Femur (tissue), 1 donor: Measurements from ENCODE around the gene NEGR1.

ENCODE experiments used
- DNase-seq: peaks from one replicate; pipeline ENCODE4 v3.0.0-alpha.2; 2017

Gene NEGR1

DNA sequence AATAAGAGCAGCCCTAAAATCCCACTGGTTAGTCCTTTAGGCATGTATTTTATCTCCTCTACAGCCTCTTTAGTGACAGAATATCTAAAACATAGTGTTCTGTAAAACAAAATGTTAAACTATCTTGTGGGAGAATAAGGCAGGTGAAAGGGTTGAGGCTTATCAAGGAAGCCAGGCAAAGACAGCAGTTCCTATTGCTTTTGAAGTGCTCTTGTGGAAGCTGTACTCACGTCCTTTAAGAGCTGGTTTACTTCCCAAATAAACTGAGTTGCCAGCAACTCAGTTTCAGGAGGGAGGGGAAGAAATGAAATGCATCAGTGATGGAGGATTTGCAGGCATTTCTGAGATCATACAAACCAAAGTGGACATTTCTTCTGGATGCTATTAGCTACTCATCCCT, 671.9 kb downstream of the NEGR1 start:
- no peak for DNase-seq

DNA sequence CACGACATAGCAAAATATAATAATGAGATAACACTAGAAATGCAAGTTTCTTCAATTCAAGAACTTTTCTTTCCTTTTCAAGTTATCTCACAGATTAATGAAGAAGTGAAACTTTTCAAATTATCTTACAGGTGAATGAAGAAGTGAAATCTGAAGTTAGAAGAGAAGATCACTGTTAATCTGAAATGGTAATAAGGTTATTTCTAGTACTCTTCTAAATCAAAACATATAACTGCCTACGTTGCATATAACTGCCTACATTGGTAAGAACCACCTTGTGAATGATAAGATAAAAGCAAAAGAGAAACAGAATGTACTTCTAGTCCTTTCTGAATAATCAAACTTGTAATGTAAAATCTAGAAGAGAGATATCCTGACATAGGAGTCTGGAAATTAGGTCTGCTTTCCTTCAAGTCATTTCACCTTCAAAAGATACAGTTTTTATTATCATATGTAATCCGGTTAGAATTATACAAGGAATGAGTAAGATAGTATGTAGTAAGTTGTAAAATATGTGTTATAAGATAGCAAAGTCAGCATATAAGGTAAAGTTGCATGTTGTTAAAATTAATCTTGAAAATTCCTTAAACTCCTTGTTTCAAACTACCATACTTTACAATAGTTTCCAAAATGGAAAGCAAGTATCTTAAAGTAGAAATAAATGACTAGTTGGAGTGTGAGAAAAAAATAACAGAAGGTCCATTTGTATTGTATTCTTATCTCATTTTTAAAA, 679.1 kb downstream of the NEGR1 start:
- no peak for DNase-seq

DNA sequence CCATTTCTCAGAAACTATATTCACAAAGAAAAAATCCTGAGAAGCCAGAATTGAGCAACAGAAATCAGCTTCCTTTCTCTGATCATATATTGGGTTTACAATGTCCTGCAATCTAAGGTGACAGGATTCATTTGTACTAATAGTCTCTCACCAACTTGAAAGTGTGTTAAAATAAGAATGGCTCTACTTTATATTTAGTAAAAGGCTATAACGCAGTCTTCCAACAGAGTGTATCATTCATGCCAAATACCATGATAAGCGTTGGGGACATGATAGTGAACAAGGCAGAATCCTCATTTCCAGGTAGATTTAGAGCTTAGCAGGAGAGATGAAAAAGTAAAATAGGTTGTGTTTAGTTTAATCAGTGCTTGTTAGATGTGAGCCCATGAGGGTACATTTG, 682.3 kb downstream of the NEGR1 start:
- DNase-seq, result no peak

DNA sequence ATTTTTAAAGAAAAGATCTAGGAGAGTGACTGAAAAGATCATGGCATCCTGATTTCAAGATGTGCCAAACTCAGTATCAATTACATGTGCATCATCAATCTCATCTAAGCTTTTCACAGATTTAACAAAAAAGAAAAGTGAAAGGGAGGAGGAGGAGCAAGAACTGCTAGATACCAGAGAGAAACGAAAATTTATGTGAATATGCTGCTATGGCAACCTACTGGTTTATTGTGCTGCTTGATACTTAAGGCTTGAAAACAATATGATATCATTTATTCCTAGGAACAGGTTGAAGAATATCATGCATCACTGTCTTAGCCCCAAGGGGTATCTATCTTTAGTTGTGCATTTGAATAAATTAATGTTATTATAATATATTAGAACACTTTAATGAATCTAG, 683.0 kb downstream of the NEGR1 start:
- no peak for DNase-seq

DNA sequence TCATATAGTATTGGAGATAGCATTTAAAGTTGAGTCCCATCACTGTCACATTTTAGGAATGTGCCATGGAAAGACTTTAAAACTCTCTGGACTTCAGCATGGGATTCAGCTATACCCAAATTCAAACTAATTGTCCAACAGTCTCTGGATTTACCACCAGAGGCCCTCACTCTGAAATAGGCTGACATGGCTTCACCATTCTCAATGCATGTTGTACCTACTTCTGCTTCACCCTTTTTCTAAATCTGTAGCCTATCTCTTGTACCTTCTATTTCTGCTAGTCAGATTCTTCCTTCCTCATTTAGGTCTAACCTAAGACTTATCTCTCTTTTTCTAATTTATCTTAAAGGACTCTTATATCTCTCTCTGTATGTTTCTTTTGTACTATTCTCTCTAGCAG, 688.8 kb downstream of the NEGR1 start:
- no peak for DNase-seq

DNA sequence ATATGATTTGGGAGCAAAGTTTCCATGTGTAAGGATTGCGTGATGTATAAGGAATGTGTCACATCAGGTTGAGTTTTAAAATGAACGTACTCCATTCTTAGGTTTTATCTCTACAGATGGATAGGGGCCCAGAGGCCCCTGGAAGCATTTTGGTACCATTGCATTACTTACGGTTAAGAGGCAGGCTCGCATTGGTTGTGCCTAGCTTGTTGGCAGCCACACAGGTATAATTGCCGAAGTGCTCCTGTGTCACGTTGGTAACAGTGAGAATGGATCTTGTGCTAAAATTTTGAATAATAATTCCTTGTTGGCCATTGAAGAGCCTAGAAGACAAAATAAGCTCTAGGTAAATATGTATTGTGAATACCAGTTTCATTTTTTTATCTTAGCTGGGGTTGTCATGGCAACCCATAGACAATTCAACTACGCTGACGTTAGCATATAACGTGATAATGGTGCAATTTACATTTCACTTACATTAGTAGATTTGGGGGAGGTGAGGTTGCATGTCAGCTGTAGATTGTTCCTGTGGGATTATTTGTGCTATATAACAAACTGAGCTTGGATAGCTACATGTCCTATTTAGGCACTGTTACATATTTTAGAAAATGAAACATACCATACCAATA, 689.6 kb downstream of the NEGR1 start:
- DNase-seq, result no peak

DNA sequence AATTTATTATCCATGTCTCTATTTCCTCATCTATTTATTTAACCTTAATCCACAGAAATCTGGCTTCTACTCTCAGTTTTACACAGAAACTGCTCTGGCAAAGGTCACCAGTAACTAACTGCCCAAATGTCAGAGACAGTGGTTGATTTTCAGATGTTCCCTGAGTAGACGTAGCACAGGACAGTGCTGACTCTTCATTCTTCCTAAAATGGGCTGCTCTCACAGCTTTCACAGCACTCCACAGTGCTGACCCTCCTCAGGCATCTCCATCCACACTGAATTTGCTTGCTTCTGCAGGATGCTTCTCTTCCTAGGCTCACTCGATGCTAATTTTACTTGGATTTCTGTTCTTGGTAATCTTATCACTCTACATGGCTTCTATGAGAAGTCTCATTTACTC, 693.3 kb downstream of the NEGR1 start:
- DNase-seq, result no peak

DNA sequence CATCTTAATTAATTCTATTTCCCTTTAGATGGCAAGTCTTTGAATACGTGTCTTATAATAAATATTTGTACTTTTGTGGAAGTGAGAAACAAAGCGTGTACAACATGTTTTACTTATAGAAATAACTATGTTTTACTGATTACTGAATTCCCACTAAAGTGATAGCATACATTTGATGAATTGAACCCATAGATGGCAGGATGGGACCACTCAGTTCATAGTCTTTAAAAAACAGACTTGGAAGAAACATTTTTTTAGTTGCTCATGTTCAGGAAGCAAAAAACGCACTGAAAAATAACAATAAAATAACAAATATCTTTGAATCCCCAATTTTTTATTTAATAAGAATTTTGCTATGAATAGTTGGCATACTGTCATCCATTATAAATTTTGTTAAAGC, 694.4 kb downstream of the NEGR1 start:
- DNase-seq, result no peak

DNA sequence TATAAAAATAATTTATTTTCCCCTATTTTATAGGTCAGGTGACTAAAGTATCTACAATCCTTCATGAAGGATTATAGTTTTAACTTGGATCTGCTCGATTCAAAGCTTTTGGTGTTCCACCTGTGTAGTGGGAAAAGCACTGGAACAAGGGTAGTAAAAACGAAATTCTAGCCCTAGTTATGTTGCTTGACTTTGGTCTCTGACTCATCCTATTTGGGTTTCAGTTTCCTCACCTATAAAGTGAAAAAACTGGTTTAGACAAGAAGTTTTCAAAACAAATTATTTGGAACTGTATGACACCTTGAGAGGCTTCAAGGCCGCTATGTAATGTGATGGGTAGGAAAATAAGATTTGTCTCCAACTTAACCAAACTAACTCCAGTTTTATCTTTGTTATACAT, 696.3 kb downstream of the NEGR1 start:
- no peak for DNase-seq

DNA sequence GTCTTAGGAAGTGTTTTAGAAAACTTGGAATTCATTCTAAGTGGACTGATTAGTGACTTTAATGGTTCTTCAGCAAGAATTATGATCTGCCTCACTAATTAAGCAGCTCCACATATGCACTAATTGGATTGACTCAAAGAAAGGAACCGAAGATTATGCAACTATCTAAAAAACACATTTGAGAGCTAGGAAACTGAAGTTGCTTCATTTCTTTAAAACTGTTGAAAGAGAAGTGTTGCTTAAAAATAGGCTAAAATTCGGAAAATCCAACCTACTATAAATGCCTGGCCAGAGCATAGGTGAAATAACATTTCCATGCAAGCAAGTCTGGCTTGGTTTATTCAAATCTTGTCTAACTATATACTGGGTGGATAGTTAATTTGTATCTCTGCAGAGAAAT, 698.6 kb downstream of the NEGR1 start:
- no peak for DNase-seq

DNA sequence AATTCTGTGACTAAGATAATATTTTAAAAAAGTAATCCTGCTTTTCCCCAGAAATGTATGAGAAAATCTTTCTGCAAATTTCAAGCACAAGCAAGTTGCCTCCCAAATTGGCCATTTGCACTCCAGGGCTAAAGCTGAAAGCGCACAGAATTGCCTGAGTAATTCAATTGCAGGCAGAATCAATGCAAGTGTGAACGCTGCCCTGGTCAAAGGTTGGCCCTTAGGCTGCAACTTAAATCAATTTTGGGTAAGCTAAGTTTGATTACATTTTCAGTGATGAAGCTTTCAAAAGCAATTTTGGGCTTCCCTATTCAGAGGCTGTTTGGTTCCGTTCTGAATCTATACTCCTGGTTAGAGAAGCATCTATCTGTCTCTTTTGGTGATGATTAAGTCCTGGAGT, 699.7 kb downstream of the NEGR1 start:
- DNase-seq, result no peak

DNA sequence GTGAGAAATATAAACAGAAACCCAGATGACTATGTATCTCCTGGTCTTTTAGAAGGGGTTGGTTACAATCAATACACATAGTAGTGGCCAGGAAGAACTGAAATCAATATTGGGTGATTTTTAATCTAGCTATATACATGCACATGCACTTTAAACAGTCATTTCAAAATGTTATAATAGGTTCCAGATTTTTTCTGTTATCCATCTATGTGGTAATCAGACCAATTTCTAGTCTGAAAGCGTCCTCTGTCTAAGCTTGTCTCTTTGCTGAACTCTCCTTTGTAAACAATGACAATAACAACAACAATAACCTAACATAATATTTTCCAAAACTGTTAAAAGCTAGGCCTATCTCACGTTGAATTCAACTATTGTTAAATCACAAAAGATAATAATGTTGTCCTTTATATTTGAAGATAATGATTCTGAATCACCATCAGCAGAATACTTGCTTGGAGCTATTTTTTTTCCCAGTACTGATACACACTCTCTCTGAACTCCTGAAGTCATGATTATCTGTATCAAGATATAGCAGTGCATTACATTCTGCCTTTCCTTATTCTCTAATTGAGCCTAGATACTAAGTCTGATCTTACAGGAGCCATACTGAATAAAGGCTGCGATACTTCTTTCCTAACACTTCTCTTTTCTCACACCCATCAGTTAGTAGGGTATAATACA, 704.7 kb downstream of the NEGR1 start:
- no peak for DNase-seq

DNA sequence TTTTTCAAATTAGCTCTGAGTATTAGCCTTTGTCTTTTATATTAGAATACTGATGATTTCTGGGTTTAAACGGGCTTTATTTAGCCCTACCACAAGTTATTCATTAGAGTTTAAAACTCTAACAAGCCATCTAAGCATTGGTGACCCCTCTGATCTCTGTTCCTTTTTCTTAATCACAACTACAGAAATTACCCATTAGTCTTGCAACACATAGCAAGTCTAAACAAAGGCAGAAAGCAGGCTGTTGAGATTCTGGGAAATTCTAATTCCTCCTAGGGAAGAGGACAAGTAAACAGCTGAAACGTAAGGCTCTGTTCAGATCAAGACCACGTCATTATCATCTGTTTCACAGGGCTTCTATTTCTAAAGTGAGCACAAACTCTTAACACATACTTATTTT, 710.3 kb downstream of the NEGR1 start:
- no peak for DNase-seq

DNA sequence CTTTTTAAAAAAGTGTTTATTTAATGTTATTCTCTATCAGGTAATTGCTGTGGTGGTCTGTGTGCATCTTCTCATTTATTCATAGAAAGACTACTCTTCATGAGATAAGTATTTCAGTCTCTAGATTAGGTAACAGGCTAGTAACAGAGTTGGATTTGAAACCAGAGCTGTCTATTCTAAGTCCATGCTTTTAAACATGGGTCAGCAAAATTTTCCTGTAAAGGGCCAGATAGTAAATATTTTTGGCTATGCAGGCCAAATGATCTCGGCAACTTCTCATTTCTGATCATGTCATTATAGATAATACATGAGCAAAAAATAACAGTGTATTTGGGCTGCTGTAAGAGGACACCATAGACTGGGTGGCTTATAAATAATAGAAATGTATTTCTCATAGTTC, 715.9 kb downstream of the NEGR1 start:
- no peak for DNase-seq

DNA sequence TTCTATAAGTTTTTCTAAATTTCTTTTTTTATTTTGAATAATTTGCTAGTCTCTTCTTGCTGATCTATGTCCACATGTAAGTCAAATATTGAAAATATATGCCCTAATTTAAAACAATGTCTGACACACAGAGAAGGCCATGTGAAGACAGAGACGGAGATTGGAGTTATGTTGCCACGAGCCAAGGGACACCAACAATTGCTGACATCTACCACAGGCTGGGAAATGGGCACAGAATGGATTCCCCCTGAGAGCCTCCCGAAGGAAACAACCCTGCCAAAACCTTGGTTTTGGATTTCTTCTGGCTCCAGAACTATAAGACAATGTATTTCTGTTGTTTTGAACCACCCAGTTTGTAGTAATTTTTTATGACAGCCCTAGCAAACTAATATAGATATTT, 716.5 kb downstream of the NEGR1 start:
- DNase-seq, result no peak

DNA sequence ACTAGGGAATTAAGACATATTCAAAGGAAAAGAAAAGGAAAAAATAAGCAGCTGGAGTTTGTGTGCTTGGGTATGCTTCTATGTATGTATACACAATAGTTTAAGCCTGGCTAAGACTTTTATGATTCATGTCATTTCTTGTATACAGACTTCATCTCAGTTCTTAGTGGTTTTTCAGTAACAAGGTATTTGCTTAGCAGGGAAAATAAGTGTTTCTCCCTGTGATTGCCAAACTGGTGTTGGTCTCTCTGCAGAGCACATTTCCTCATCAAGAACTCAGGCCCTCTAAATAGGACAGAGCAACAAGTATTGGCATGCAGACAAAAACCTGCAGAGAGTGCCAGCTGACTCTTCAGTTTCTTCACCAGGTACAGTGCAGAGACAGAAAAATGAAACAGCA, 717.1 kb downstream of the NEGR1 start:
- DNase-seq, result no peak

DNA sequence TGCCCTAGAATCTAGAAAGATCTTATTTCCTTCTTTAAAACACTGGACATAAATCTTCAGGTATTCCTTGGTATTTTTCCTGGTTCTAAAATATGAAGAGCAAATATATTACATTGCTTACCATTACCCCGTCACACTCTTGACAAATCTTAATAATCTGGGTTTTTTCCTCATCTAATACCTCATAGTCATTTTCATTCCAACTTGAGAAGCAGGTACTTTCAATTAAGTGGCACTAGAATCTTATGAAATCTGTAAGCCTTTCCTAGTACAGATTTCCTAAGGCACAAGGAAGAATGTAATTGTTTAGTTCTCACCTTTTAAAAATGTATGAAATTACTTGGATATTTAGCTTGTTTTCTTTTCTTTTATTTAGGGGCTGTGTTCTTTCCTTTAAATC, 720.0 kb downstream of the NEGR1 start:
- no peak for DNase-seq

DNA sequence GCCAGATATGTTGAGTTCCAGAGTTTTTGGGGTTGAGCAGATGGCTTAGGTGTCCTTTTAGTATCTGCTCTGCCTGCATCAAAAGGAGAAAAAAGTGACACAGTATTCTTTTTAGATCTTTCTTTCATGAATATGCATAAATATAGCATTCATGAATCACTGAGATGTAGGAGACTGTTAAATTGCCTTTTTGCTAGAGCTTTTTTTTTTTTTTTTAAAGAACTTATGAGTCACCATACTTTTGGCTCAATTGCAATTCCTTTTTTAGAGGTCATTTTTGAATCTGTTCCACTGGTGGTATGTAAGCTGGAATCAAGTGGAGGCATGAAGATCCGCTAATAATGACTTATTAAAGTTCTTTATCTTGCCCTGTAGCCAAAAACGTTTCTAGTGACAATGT, 720.6 kb downstream of the NEGR1 start:
- DNase-seq, result no peak

DNA sequence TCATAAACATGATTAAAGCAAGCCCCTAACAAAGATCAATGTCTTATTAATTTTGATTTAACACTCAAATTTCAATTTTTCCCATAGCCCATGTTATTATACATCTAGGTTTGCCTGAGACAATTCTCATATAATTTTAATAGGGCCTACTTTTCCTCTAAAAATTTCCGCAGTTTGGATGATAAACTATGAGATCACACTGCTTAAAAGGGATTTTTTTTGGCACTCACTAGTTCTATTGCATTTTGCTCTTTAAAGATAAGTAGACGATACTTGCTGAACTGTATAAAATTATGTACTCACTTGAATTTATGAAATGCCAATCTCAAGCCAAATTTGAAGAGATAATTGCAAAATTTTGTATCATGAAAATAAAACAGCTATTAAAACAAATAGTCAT, 721.1 kb downstream of the NEGR1 start:
- DNase-seq, result no peak

DNA sequence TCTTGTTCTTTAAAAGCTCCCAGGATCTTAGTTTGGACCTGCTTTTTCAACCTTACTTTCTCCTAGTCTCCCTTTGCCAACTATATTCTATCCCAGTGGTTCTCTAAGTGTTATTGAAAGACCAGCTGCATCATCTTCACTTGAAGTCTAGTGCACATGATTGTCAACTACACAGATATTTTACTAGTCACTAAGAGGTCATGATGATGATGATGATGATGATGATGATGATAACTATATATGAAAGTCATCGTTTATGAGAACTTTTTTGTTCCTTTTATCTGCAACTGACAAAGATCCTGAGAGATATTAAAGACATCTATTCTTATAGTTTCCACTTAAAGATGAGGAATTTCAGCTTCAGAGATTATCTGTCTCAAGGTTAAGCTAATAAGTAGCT, 722.5 kb downstream of the NEGR1 start:
- no peak for DNase-seq

DNA sequence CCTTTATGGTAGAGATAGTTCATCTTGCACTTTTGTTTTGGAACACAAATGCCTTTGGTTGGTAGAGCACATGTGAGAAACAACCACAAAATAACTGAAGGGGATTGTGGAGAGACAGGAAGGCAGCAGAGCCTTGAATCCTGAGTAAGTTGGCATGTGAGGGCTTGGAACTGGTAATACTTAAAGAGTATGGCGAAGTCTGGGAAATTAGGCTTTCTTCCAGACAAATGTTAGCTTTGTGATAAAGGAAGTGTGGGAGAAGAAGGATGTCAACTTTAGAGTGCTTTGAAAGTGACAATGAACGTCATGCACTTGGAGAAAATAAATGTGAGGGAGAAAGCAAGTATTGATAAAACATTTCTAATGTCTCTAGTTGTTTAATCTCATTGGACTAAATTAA, 725.2 kb downstream of the NEGR1 start:
- DNase-seq, result no peak

DNA sequence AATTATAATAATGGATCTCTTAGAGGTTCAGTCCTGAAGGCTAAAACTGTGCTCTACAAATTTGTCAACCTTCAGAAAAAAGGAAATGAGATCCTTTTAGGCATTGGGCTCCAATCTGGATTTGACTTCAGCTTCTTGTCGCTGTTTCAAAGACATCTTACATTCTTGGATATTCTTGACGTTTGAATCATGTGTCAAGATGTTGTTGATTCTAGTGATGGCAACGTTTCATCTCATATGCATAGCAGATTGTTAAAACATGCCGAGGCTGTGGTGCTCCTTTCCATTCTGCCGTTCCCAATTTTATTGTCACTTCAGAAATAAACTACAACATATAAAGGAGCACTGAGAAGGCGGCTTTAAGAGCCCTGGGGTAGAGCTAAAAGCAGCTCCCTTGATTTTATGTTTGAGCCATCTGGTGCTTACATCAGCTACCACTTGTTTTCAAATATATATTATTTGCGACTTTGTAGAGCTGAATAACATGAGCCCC, 733.9 kb downstream of the NEGR1 start:
- no peak for DNase-seq

DNA sequence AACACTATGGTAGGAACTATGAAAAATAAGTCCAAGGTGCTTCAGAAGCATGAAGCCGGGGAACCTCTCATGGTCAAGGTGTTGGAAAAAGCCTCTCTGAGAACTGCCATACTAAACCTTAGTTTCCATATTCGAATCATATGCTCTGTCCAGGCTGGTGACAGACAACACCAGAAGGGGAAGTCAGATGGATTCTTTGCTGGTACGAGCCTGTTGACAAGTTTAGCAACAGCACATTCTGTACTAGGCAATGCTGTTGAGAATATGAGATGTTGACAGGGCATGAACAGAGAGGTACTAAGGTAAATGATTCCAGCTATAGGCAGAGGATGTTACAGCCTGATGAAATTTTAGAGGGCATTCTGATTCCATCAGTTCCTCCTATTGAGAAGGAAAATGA, 740.2 kb downstream of the NEGR1 start:
- DNase-seq, result no peak

DNA sequence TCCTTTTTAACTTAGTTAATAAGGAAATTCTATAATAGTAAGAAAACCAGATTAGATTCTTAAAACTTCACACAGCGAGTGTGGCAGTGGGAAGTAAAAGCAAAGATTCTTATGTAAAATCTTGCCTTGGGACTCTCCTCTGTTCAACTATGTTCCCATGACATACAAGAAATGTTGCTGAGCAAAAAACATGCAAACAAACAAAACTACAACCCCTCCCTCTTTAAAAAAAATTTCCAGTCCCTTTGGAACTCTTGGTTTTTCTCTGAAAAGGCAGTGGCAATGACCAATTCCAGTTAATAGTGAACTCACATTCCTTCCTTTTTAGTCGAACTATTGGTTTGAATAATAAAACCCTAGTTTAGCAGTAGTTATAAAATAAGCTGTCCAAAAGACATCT, 748.4 kb downstream of the NEGR1 start:
- no peak for DNase-seq
